Muscle layer of duodenum (tissue), 2 donors: ENCODE measurements around the gene KRAS.

Experiments used
- H3K27ac ChIP-seq: one replicate; pipeline ENCODE4 v1.7.0; 2013; ENCODE audit warnings: mild to moderate bottlenecking, low read length
- H3K27me3 ChIP-seq: one replicate; pipeline ENCODE4 v1.7.0; 2013; ENCODE audit warnings: low read depth, mild to moderate bottlenecking, control low read depth, low read length
- H3K36me3 ChIP-seq, 2 donors: one replicate each; pipeline ENCODE4 v1.7.0; 2013; ENCODE audit warnings: low read length in 2 of 2, control low read depth in 1 of 2, mild to moderate bottlenecking in 1 of 2; ENCODE audit not compliant: insufficient read depth in 2 of 2, control insufficient read depth in 1 of 2
- H3K4me1 ChIP-seq, 2 donors: one replicate each; pipeline ENCODE4 v1.7.0; 2013; ENCODE audit warnings: low read length in 2 of 2, mild to moderate bottlenecking in 2 of 2, control low read depth in 1 of 2, moderate library complexity in 1 of 2; ENCODE audit not compliant: insufficient read depth in 2 of 2, control insufficient read depth in 1 of 2
- H3K4me3 ChIP-seq, 2 donors: one replicate each; pipeline ENCODE4 v1.7.0; 2013; ENCODE audit warnings: low read length in 2 of 2, low read depth in 1 of 2, mild to moderate bottlenecking in 1 of 2
- H3K9me3 ChIP-seq, 2 donors: one replicate each; pipeline ENCODE4 v1.7.0; 2013; ENCODE audit warnings: low read length in 2 of 2, control low read depth in 1 of 2, mild to moderate bottlenecking in 1 of 2; ENCODE audit not compliant: control insufficient read depth in 1 of 2
- donor health status: healthy.

KRAS gene

GRCh38 chr12:25241167-25242020, 9.3 kb downstream of the KRAS start:
- Histone ChIP-seq H3K4me3 (no peak overlapping the region), H3K4me1 (peaks cover 6 to 7% of the 10 kb centered on the region in 2 donors), H3K36me3 (peaks cover 0 to 11% of the 10 kb centered on the region in 2 donors), H3K27ac (peak overlapping the region; percentile 10), H3K27me3 (no peaks in the 10 kb centered on the region), H3K9me3 (no peaks in the 10 kb centered on the region)

- Histone ChIP-seq H3K4me3 (no peak overlapping the region), H3K9me3 (no peaks in the 10 kb centered on the region), H3K27me3 (no peaks in the 10 kb centered on the region), H3K36me3 (peaks cover 0 to 5% of the 10 kb centered on the region in 2 donors), H3K27ac (no peak overlapping the region), H3K4me1 (peaks cover 0 to 13% of the 10 kb centered on the region in 2 donors)
These were observed 14.1 kb downstream of the KRAS start for GRCh38 chr12:25236626-25237025.

GRCh38 chr12:25236190-25236589, 14.5 kb downstream of the KRAS start:
- H3K9me3 ChIP-seq, result no peaks in the 10 kb centered on the region
- H3K36me3 ChIP-seq, result peaks cover 0 to 5% of the 10 kb centered on the region in 2 donors
- no peak overlapping the region for H3K4me3 ChIP-seq
- H3K27ac ChIP-seq, result no peak overlapping the region
- no peaks in the 10 kb centered on the region for H3K27me3 ChIP-seq
- H3K4me1 ChIP-seq, result peaks cover 0 to 9% of the 10 kb centered on the region in 2 donors

GRCh38 chr12:25213338-25213737, 37.4 kb downstream of the KRAS start:
- Histone ChIP-seq H3K36me3 (peaks cover 0 to 6% of the 10 kb centered on the region in 2 donors), H3K27ac (no peak overlapping the region), H3K9me3 (no peaks in the 10 kb centered on the region), H3K27me3 (no peaks in the 10 kb centered on the region), H3K4me1 (no peaks in the 10 kb centered on the region), H3K4me3 (no peak overlapping the region)

- Histone ChIP-seq H3K4me1 (no peaks in the 10 kb centered on the region), H3K36me3 (peaks cover under 1 to 17% of the 10 kb centered on the region in 2 donors), H3K9me3 (no peaks in the 10 kb centered on the region), H3K27me3 (no peaks in the 10 kb centered on the region), H3K27ac (no peak overlapping the region), H3K4me3 (no peak overlapping the region)
These were observed 42.2 kb downstream of the KRAS start for GRCh38 chr12:25208554-25208953.

- H3K9me3 ChIP-seq, result no peaks in the 10 kb centered on the region
- peaks cover 4 to 22% of the 10 kb centered on the region in 2 donors for H3K36me3 ChIP-seq
- no peak overlapping the region for H3K4me3 ChIP-seq
- H3K27ac ChIP-seq, result no peak overlapping the region
- no peaks in the 10 kb centered on the region for H3K27me3 ChIP-seq
- H3K4me1 ChIP-seq, result no peaks in the 10 kb centered on the region
These were observed 42.9 kb downstream of the KRAS start for GRCh38 chr12:25207846-25208245.

GRCh38 chr12:25207411-25207810, 43.3 kb downstream of the KRAS start:
- Histone ChIP-seq H3K36me3 (peaks cover 4 to 22% of the 10 kb centered on the region in 2 donors), H3K27ac (no peak overlapping the region), H3K4me3 (no peak overlapping the region), H3K27me3 (no peaks in the 10 kb centered on the region), H3K4me1 (no peaks in the 10 kb centered on the region), H3K9me3 (no peaks in the 10 kb centered on the region)

GRCh38 chr12:25202137-25202536, 48.6 kb downstream of the KRAS start:
- H3K36me3 ChIP-seq, result peaks cover 4 to 16% of the 10 kb centered on the region in 2 donors
- H3K4me3 ChIP-seq, result no peak overlapping the region
- no peaks in the 10 kb centered on the region for H3K9me3 ChIP-seq
- H3K4me1 ChIP-seq, result no peaks in the 10 kb centered on the region
- no peak overlapping the region for H3K27ac ChIP-seq
- H3K27me3 ChIP-seq, result no peaks in the 10 kb centered on the region

- Histone ChIP-seq H3K4me1 (peaks cover 0 to 8% of the 10 kb centered on the region in 2 donors), H3K9me3 (no peaks in the 10 kb centered on the region), H3K27ac (no peak overlapping the region), H3K27me3 (no peaks in the 10 kb centered on the region), H3K36me3 (peaks cover 4 to 12% of the 10 kb centered on the region in 2 donors), H3K4me3 (no peak overlapping the region)
These were observed 50.0 kb downstream of the KRAS start for GRCh38 chr12:25200703-25201102.

- peaks cover 0 to 13% of the 10 kb centered on the region in 2 donors for H3K4me1 ChIP-seq
- no peak overlapping the region for H3K4me3 ChIP-seq
- no peaks in the 10 kb centered on the region for H3K36me3 ChIP-seq
- H3K9me3 ChIP-seq, result no peaks in the 10 kb centered on the region
- H3K27me3 ChIP-seq, result no peaks in the 10 kb centered on the region
- no peak overlapping the region for H3K27ac ChIP-seq
These were observed 53.1 kb downstream of the KRAS start for GRCh38 chr12:25197608-25198007.

GRCh38 chr12:25195056-25195971, 55.4 kb downstream of the KRAS start, which contains the start of the genes DNAI7 and ETFRF1:
Gene DNAI7, minus strand, starts transcription at chr12:25195160. Its CDS starts 82 bp downstream, at chr12:25195078.
Gene ETFRF1, plus strand, starts transcription at chr12:25195237. Its CDS starts 8,720 bp downstream, at chr12:25203957.
- H3K9me3 ChIP-seq, result no peaks in the 10 kb centered on the region
- H3K4me1 ChIP-seq, result peaks cover 0 to 13% of the 10 kb centered on the region in 2 donors
- H3K27ac ChIP-seq, result peak within 1 kb of the TSS; percentile 96
- no peaks in the 10 kb centered on the region for H3K36me3 ChIP-seq
- H3K4me3 ChIP-seq, result peak within 1 kb of the TSS; percentile 78 to 86
- no peaks in the 10 kb centered on the region for H3K27me3 ChIP-seq
